Heart left ventricle (tissue), 13 donors: Measurements from ENCODE around the gene MN1.

Source experiments
- POLR2A ChIP-seq, 2 donors: fragments of 450-650 bp; IDR thresholded peaks; one replicate each; pipeline ENCODE4 v1.6.1; 2017; ENCODE audit warnings: antibody characterized with exemption in 2 of 2, mild to moderate bottlenecking in 2 of 2, moderate library complexity in 2 of 2
- TF ChIP-seq, protein P1 (sequence below), 12 donors: fragments of 200-600 bp; sonication (generic) in 4 of 12; IDR thresholded peaks; one replicate each; pipeline versions ENCODE4 v1.5.0 to v1.8.0; 2018 to 2022; ENCODE audit warnings: antibody characterized with exemption in 12 of 12, mild to moderate bottlenecking in 5 of 12
- donor health status: ischemic (EF 13 %, LVEDD 7.1; RV severe dilation, severe dysfunction).
- donor health status: DM: no; HTN: yes; CAD: no.
- donor health status: DM: no; HTN: no; CAD: no.
- donor health status: ischemic (EF 25% LVEDD 6.9; RV normal size, moderate dysfunction).
- donor health status: ischemic (EF 25% LVEDD 5.7; RV mildly dilated, moderate dysfunction).
- donor health status: ischemic (EF 35%, LVEDD 5.7; RV mildly dilated, moderate dysfunction).
- donor health status: nonischemic (EF 11% LVEDD 7.7; RV severe dilation, severe dysfunction).
- donor health status: DM: yes; HTN: yes; CAD: no.
- donor health status: PGD.
- donor health status: ischemic (EF 29% LVEDD 5.4; RV normal size, mild dysfunction).
- donor health status: nonischemic (EF 23%, LVEDD 6.1; RV moderate dilation, normal function).

GRCh38 chr22:27732841-27733240 is 68.7 kb downstream of the MN1 start:
- TF ChIP-seq, protein P1, sequence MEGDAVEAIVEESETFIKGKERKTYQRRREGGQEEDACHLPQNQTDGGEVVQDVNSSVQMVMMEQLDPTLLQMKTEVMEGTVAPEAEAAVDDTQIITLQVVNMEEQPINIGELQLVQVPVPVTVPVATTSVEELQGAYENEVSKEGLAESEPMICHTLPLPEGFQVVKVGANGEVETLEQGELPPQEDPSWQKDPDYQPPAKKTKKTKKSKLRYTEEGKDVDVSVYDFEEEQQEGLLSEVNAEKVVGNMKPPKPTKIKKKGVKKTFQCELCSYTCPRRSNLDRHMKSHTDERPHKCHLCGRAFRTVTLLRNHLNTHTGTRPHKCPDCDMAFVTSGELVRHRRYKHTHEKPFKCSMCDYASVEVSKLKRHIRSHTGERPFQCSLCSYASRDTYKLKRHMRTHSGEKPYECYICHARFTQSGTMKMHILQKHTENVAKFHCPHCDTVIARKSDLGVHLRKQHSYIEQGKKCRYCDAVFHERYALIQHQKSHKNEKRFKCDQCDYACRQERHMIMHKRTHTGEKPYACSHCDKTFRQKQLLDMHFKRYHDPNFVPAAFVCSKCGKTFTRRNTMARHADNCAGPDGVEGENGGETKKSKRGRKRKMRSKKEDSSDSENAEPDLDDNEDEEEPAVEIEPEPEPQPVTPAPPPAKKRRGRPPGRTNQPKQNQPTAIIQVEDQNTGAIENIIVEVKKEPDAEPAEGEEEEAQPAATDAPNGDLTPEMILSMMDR (IDR thresholded peaks at IDR 0.05) = no peak
- TF ChIP-seq POLR2A (IDR thresholded peaks at IDR 0.05) = no peak
